Kidney (tissue), 14 donors: ENCODE results near the gene GADD45G. TPM values are rescaled to one million over a fixed set of nuclear protein-coding genes. Genes with fewer than 3 reads are reported as not detected.

ENCODE experiments used
- DNase-seq, 5 donors: peaks; one replicate each; pipeline ENCODE4 v3.0.0-alpha.2; 2013 to 2020
- FAIRE-seq: peaks from 2 replicates; lab custom pipeline; 2012; peaks lifted over from hg19 to GRCh38; lab: Jason Lieb, UNC
- H3K27ac ChIP-seq, 2 donors: one replicate each; pipeline ENCODE4 v1.7.0; 2013; ENCODE audit warnings: low read depth in 2 of 2, low read length in 2 of 2, inconsistent platforms in 1 of 2
- H3K27me3 ChIP-seq: one replicate; pipeline ENCODE4 v1.7.1; 2013; ENCODE audit warnings: low read length, inconsistent platforms; ENCODE audit not compliant: control insufficient read depth, insufficient read depth
- H3K36me3 ChIP-seq, 3 donors: one replicate each; pipeline versions ENCODE4 v1.7.0 to v1.7.1; 2013; ENCODE audit warnings: low read length in 3 of 3, control low read depth in 1 of 3, inconsistent platforms in 1 of 3; ENCODE audit not compliant: insufficient read depth in 3 of 3, control insufficient read depth in 2 of 3
- H3K4me1 ChIP-seq, 3 donors: one replicate each; pipeline versions ENCODE4 v1.7.0 to v1.7.1; 2013; ENCODE audit warnings: low read length in 3 of 3, inconsistent platforms in 1 of 3, low read depth in 1 of 3; ENCODE audit not compliant: control insufficient read depth in 2 of 3, insufficient read depth in 2 of 3
- H3K4me3 ChIP-seq, 3 donors: one replicate each; pipeline versions ENCODE4 v1.7.0 to v1.8.1; 2013; ENCODE audit warnings: low read length in 3 of 3, control low read depth in 1 of 3, inconsistent platforms in 1 of 3
- H3K9ac ChIP-seq, 3 donors: one replicate each; pipeline versions ENCODE4 v1.7.0 to v1.7.1; 2013; ENCODE audit warnings: low read length in 3 of 3, control low read depth in 1 of 3, inconsistent platforms in 1 of 3
- H3K9me3 ChIP-seq, 3 donors: one replicate each; pipeline versions ENCODE4 v1.7.0 to v1.7.1; 2013; ENCODE audit warnings: low read length in 3 of 3, control low read depth in 1 of 3, inconsistent platforms in 1 of 3; ENCODE audit not compliant: control insufficient read depth in 2 of 3, insufficient read depth in 1 of 3
- intact Hi-C: fragments of 100-400 bp; cut with DNase I; formaldehyde crosslinking; loops from one replicate; pipeline ENCODE4 v1.11.1; 2022
- polyA plus RNA-seq: library from polyadenylated mRNA; stranded (reverse); fragments of 350-450 nt; fragmentation: Illumina TruSeq; extraction: RNeasy Lipid Tissue Mini Kit (QIAGEN cat#74804); gene quantifications from one replicate; pipeline ENCODE4 v1.2.3, GENCODE V29; 2014; ENCODE audit warnings: low read depth, low replicate concordance; ENCODE audit not compliant: insufficient read depth
- total RNA-seq: library from RNA; stranded (reverse); fragmentation: NEBNext Ultra II Directional; extraction: Animal tissue kit (Norgen Biotek cat#: 25700); gene quantifications from one replicate; pipeline ENCODE4 v1.2.1, GENCODE V29; 2021
- TF ChIP-seq, protein P1 (sequence below): IDR thresholded peaks from 3 replicates; pipeline ENCODE4 v1.5.1; 2012; ENCODE audit warnings: mild to moderate bottlenecking, moderate library complexity, borderline replicate concordance; ENCODE audit not compliant: insufficient read depth; ENCODE audit errors: extremely low read depth
- donor health status: control.
- donor health status: control.
- donor health status: control.
- donor health status: control.
- donor health status: control.
- donor health status: DM: yes; HTN: yes; CAD: no.
- donor health status: Normal renal cell carcinoma (clear cell type).

The GADD45G gene
- total and polyA plus RNA-seq, 2 donors from 2014 or later, result 7.3 to 48.4 TPM

DNA sequence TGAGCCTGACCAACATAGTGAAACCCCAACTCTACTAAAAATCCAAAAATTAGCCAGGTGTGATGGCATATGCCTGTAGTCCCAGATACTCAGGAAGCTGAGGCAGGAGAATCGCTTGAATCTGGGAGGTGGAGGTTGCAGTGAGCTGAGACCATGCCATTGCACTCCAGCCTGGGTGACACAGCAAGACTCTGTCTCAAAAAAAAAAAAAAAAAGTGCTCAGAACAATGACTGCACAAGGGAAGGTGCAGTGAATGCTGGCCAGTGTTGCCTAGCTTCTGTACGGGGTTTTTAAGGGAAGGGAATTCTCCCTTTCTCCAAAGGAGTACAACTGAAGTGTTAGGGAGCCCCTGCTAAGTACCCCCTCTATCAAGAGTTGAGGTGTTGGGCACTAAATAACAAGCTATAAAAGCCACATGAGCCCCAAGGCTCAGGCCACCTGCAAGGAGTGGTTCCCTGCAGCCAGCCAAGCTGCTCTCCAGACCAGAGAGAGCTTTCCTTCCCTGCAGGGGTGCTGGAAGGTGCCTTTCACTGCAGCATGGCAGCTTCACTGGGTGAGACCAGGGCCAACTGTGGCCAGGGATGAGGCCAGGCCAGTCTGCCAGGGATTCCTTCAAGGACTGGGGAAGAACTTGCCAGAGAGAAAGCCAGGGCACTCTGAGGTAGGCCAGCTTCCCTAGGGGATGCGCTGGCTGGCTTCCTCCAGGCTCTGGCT, 14.8 kb downstream of the GADD45G start:
- no peaks in the 10 kb centered on the region for H3K36me3 ChIP-seq
- H3K9ac ChIP-seq, result no peak overlapping the region
- peaks cover 0 to 20% (median 15%) of the 10 kb centered on the region in 3 donors for H3K4me1 ChIP-seq
- no peak for FAIRE-seq
- DNase-seq, result no peak
- intact Hi-C loops, result no loop called here
- H3K4me3 ChIP-seq, result no peak overlapping the region
- H3K27ac ChIP-seq, result no peak overlapping the region
- no peaks in the 10 kb centered on the region for H3K9me3 ChIP-seq
- H3K27me3 ChIP-seq, result no peaks in the 10 kb centered on the region
- TF ChIP-seq, protein P1, sequence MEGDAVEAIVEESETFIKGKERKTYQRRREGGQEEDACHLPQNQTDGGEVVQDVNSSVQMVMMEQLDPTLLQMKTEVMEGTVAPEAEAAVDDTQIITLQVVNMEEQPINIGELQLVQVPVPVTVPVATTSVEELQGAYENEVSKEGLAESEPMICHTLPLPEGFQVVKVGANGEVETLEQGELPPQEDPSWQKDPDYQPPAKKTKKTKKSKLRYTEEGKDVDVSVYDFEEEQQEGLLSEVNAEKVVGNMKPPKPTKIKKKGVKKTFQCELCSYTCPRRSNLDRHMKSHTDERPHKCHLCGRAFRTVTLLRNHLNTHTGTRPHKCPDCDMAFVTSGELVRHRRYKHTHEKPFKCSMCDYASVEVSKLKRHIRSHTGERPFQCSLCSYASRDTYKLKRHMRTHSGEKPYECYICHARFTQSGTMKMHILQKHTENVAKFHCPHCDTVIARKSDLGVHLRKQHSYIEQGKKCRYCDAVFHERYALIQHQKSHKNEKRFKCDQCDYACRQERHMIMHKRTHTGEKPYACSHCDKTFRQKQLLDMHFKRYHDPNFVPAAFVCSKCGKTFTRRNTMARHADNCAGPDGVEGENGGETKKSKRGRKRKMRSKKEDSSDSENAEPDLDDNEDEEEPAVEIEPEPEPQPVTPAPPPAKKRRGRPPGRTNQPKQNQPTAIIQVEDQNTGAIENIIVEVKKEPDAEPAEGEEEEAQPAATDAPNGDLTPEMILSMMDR, result no peak

DNA sequence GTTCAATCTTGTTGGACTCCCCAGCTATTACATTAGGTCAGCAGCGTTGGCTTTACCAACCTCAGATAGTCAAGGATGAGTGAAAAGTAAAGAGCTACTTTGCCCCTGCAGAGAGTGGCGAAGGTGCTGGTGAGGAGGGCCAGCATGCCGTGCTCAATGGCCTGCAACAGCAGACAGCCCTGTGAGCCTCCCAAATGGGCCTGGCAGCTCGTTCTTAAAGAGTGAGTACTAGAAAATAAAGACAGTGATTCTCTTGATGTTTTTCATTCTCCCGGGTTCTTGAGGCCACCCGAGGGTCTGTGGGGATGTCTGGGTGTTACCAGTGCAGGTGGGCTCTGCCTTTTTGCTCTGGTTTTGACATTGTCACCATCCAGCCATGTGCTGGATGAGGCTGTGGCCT, 16.2 kb downstream of the GADD45G start:
- Histone ChIP-seq H3K9me3 (no peaks in the 10 kb centered on the region), H3K27me3 (no peaks in the 10 kb centered on the region), H3K36me3 (no peaks in the 10 kb centered on the region), H3K27ac (no peak overlapping the region), H3K4me3 (no peak overlapping the region), H3K9ac (no peak overlapping the region), H3K4me1 (peaks cover 0 to 20% (median 15%) of the 10 kb centered on the region in 3 donors)
- TF ChIP-seq, protein P1, result no peak
- no peak for DNase-seq
- intact Hi-C loops, result no loop called here
- FAIRE-seq, result no peak

DNA sequence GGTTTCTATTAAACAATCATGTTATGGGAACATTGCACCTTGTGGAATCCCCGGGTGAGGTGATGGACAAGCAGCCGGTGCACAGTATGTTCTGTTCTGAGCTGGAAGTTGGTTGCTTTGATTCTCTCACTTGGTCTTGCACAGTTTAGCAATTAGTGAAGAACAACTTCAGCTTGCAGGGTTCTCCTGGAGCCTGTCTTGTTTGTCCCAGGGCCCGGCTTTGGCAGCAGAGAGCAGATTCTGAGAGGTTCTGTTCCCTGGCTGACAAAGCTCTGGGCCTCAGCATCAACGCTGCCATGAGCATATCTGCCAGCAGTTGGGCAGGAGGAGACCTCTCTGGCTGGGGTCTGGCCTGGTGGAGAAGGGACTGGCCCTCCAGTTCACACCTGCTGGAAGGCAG, 16.9 kb downstream of the GADD45G start:
- intact Hi-C loops, result no loop called here
- Histone ChIP-seq H3K27me3 (no peaks in the 10 kb centered on the region), H3K4me1 (peaks cover 0 to 20% (median 15%) of the 10 kb centered on the region in 3 donors), H3K36me3 (no peaks in the 10 kb centered on the region), H3K9me3 (no peaks in the 10 kb centered on the region), H3K9ac (no peak overlapping the region), H3K27ac (no peak overlapping the region), H3K4me3 (no peak overlapping the region)
- no peak for DNase-seq
- no peak for FAIRE-seq
- TF ChIP-seq, protein P1, result no peak
